Stomach (tissue), 9 donors: ENCODE results near the gene TDRD15. TPM values are rescaled to one million over a fixed set of nuclear protein-coding genes. Genes with fewer than 3 reads are reported as not detected.
"Not testable (repeated sequence)": the region's sequence is repeated elsewhere in the genome, so short reads cannot be mapped to it uniquely, and the experiment has no call there.

Experiments used
- DNase-seq, 2 donors: peaks; one replicate each; pipeline versions ENCODE4 v3.0.0 to v3.0.0-alpha.2; 2013 to 2019
- H3K27ac ChIP-seq, 5 donors: fragments of 200-600 bp in 4 of 5; sonication (generic) in 4 of 5; one replicate each; pipeline ENCODE4 v1.5.1; 2013 to 2019; ENCODE audit warnings: mild to moderate bottlenecking in 1 of 5, moderate library complexity in 1 of 5
- H3K27me3 ChIP-seq, 3 donors: fragments of 200-600 bp; sonication (generic); one replicate each; pipeline ENCODE4 v1.5.1; 2017 to 2019; ENCODE audit warnings: mixed run types in 1 of 3
- H3K36me3 ChIP-seq, 4 donors: fragments of 200-600 bp; sonication (generic); 1 replicate in 3 of 4; 2 replicates in 1 of 4; pipeline ENCODE4 v1.5.1; 2016 to 2019
- H3K4me1 ChIP-seq, 4 donors: fragments of 200-600 bp; sonication (generic); one replicate each; pipeline ENCODE4 v1.5.1; 2016 to 2019
- H3K4me3 ChIP-seq, 4 donors: fragments of 200-600 bp; sonication (generic) in 3 of 4; one replicate each; pipeline ENCODE4 v1.5.1; 2016 to 2019; ENCODE audit warnings: mild to moderate bottlenecking in 1 of 4
- H3K9me3 ChIP-seq, 4 donors: fragments of 200-600 bp; sonication (generic); one replicate each; pipeline ENCODE4 v1.5.1; 2016 to 2019
- CTCF ChIP-seq, 7 experiments: fragments of 450-650 bp in 4 of 7; fragments of 200-600 bp in 3 of 7; sonication (generic) in 3 of 7; IDR thresholded peaks; one replicate each; pipeline ENCODE4 v1.5.1; 2016 to 2019; ENCODE audit warnings: antibody characterized with exemption in 7 of 7, control low read depth in 2 of 7, mild to moderate bottlenecking in 1 of 7
- EP300 ChIP-seq: sonication (generic); formaldehyde crosslinking; IDR thresholded peaks from one replicate; pipeline ENCODE4 v1.6.1; 2017; ENCODE audit warnings: antibody characterized with exemption
- POLR2A ChIP-seq, 4 donors: fragments of 450-650 bp; IDR thresholded peaks; one replicate each; pipeline ENCODE4 v1.6.1; 2016; ENCODE audit warnings: antibody characterized with exemption in 4 of 4, control low read depth in 2 of 4, mild to moderate bottlenecking in 1 of 4, moderate library complexity in 1 of 4
- POLR2AphosphoS5 ChIP-seq, 3 donors: sonication (generic); formaldehyde crosslinking; IDR thresholded peaks; one replicate each; pipeline ENCODE4 v1.6.1; 2016; ENCODE audit warnings: antibody characterized with exemption in 3 of 3
- WGBS, 5 donors: extraction: QIAGEN DNeasy Blood & Tissue Kit in 3 of 5; methylation state at CpG; one replicate each; pipeline versions ENCODE4 v1.1.5 to v1.1.7; 2013 to 2018; 5-methylcytosine and 5-hydroxymethylcytosine counted together
- intact Hi-C: fragments of 100-400 bp; cut with DNase I; formaldehyde crosslinking; loops from one replicate; pipeline ENCODE4 v1.15.1; 2023; ENCODE audit warnings: low total_unique reads
- polyA plus RNA-seq, 3 donors: library from polyadenylated mRNA; stranded (reverse); fragments of 200-250 nt; gene quantifications; one replicate each; pipeline ENCODE4 v1.2.3, GENCODE V29; 2013
- total RNA-seq, 5 donors: library from RNA; depleted of rRNA; stranded (reverse); fragments of >200 nt; gene quantifications; one replicate each; pipeline versions ENCODE4 v1.1.0 to v1.2.3, GENCODE V29; 2014 to 2016
- donor health status: healthy with polysubstance abuse.
- donor health status: Bipolar disorder and iron deficiency.
- donor health status: healthy.

TDRD15 gene
- total and polyA plus RNA-seq, 8 donors: under 0.01 TPM; not detected in 7

GRCh38 chr2:21148718-21149117 lies 24.9 kb downstream of the TDRD15 start:
- H3K4me3 ChIP-seq: no peak overlapping the region
- TF ChIP-seq POLR2A (IDR thresholded peaks at IDR 0.05): no peak
- TF ChIP-seq POLR2AphosphoS5 (IDR thresholded peaks at IDR 0.05): no peak
- TF ChIP-seq CTCF (IDR thresholded peaks at IDR 0.05): no peak
- TF ChIP-seq EP300: no peak
- no peaks in the 10 kb centered on the region for H3K27me3 ChIP-seq
- H3K9me3 ChIP-seq: no peaks in the 10 kb centered on the region
- H3K4me1 ChIP-seq: no peaks in the 10 kb centered on the region
- no peak for DNase-seq
- H3K27ac ChIP-seq: no peak overlapping the region
- H3K36me3 ChIP-seq: no peaks in the 10 kb centered on the region
- intact Hi-C loops: no loop called here

- intact Hi-C loops, DNase-seq, H3K4me1 ChIP-seq, H3K4me3 ChIP-seq, H3K27ac ChIP-seq, H3K36me3 ChIP-seq, H3K9me3 ChIP-seq, H3K27me3 ChIP-seq: not testable (repeated sequence)
- 33 to 68% (median 44%) methylated on average over 2 of the region's 2 CpGs for WGBS, 5 donors
Measured at GRCh38 chr2:21151234-21151633, 27.5 kb downstream of the TDRD15 start.

GRCh38 chr2:21155365-21156136 lies 31.8 kb downstream of the TDRD15 start:
- no peak for DNase-seq
- no peak for TF ChIP-seq POLR2A (IDR thresholded peaks at IDR 0.05)
- no peak for TF ChIP-seq EP300
- TF ChIP-seq POLR2AphosphoS5 (IDR thresholded peaks at IDR 0.05): no peak
- TF ChIP-seq CTCF (IDR thresholded peaks at IDR 0.05): no peak
- WGBS, 5 donors: 19 to 32% (median 28%) methylated on average over 3 of the region's 3 CpGs
- Histone ChIP-seq H3K27ac (no peak overlapping the region), H3K9me3 (no peaks in the 10 kb centered on the region), H3K36me3 (no peaks in the 10 kb centered on the region), H3K4me1 (no peaks in the 10 kb centered on the region), H3K4me3 (no peak overlapping the region), H3K27me3 (no peaks in the 10 kb centered on the region)
- intact Hi-C loops: no loop called here

- Histone ChIP-seq H3K27ac (no peak overlapping the region), H3K4me3 (no peak overlapping the region), H3K36me3 (no peaks in the 10 kb centered on the region), H3K9me3 (no peaks in the 10 kb centered on the region), H3K4me1 (no peaks in the 10 kb centered on the region), H3K27me3 (no peaks in the 10 kb centered on the region)
- 87 to 100% (median 92%) methylated on average over 2 to 6 of the region's 6 CpGs for WGBS, 5 donors
- intact Hi-C loops: no loop called here
- no peak for TF ChIP-seq POLR2AphosphoS5 (IDR thresholded peaks at IDR 0.05)
- TF ChIP-seq CTCF (IDR thresholded peaks at IDR 0.05): no peak
- TF ChIP-seq POLR2A (IDR thresholded peaks at IDR 0.05): no peak
- TF ChIP-seq EP300: no peak
- DNase-seq: no peak
Measured at GRCh38 chr2:21161122-21161521, 37.4 kb downstream of the TDRD15 start.

- no peak for DNase-seq
- intact Hi-C loops: no loop called here
- TF ChIP-seq POLR2A (IDR thresholded peaks at IDR 0.05): no peak
- TF ChIP-seq POLR2AphosphoS5 (IDR thresholded peaks at IDR 0.05): no peak
- TF ChIP-seq EP300: no peak
- no peak for TF ChIP-seq CTCF (IDR thresholded peaks at IDR 0.05)
- Histone ChIP-seq H3K27me3 (no peaks in the 10 kb centered on the region), H3K36me3 (no peaks in the 10 kb centered on the region), H3K4me3 (no peak overlapping the region), H3K27ac (no peak overlapping the region), H3K4me1 (no peaks in the 10 kb centered on the region), H3K9me3 (no peaks in the 10 kb centered on the region)
- WGBS, 5 donors: 80 to 88% (median 86%) methylated on average over 3 to 7 of the region's 7 CpGs
Measured at GRCh38 chr2:21161832-21162614, 38.3 kb downstream of the TDRD15 start.
